K562 (cell line): ENCODE measurements around the gene FOXM1. TPM values are rescaled to one million over a fixed set of nuclear protein-coding genes. Genes with fewer than 3 reads are reported as not detected.

Experiments
- ATAC-seq: fragments of 200-7000 bp; cut with Tn5 transposase; 3 replicates; pipeline ENCODE4 v1.9.1; 2020; ENCODE audit warnings: moderate library complexity
- BruUV-seq: library from RNA; stranded (reverse); fragments of 400-500 nt; replicated peaks from 2 replicates; lab custom pipeline; 2021; lab: Mats Ljungman, UMichigan
- CTCF ChIA-PET: fragments of 300-600 bp; formaldehyde crosslinking; extraction: SDS; loops from one replicate; lab custom pipeline; 2021; ENCODE audit warnings: low intra/inter-chr PET ratio; lab: Yijun Ruan, JAX
- POLR2A ChIA-PET: fragments of 300-600, 350-650 bp; sonication (Branson Sonifier 250); formaldehyde crosslinking; extraction: SDS; loops from one replicate; lab custom pipeline; 2021; ENCODE audit warnings: antibody characterized with exemption, inconsistent platforms; lab: Yijun Ruan, JAX
- DNase-seq, 4 experiments: peaks; one replicate each; pipeline versions ENCODE4 v3.0.0 to v3.0.0-alpha.2; 2011 to 2018; ENCODE audit warnings: low spot score in 3 of 4, mixed read lengths in 3 of 4; ENCODE audit errors: extremely low read depth in 1 of 4
- FAIRE-seq: peaks from 2 replicates; lab custom pipeline; 2011; peaks lifted over from hg19 to GRCh38; lab: Jason Lieb, UNC
- H2AFZ ChIP-seq: 2 replicates; pipeline ENCODE4 v1.6.0; 2011; ENCODE audit warnings: low read depth, low read length, control low read depth, inconsistent platforms
- H3K27ac ChIP-seq: fragments of 200-600 bp; 3 replicates; pipeline ENCODE4 v1.8.0; 2011; ENCODE audit warnings: low read depth, mild to moderate bottlenecking, control low read depth, inconsistent platforms, low read length, moderate library complexity, mixed read lengths; ENCODE audit errors: extremely low read depth
- H3K27me3 ChIP-seq, 2 experiments: fragments of 300-600 bp in 1 of 2; 2 replicates in 1 of 2; 3 replicates in 1 of 2; pipeline versions ENCODE4 v1.6.0 to v1.8.0; 2011; ENCODE audit warnings: inconsistent platforms in 2 of 2, low read length in 2 of 2, mild to moderate bottlenecking in 1 of 2, mixed read lengths in 1 of 2, moderate library complexity in 1 of 2; ENCODE audit not compliant: control insufficient read depth in 2 of 2, insufficient read depth in 2 of 2
- H3K36me3 ChIP-seq: fragments of 300-600 bp; 3 replicates; pipeline ENCODE4 v1.8.0; 2011; ENCODE audit warnings: mild to moderate bottlenecking, low read length, inconsistent platforms; ENCODE audit not compliant: control insufficient read depth, insufficient read depth
- H3K4me1 ChIP-seq, 2 experiments: fragments of 200-600 bp in 1 of 2; replicated peaks in 1 of 2; 2 replicates in 1 of 2; 3 replicates in 1 of 2; pipeline versions ENCODE4 v1.5.1 to v1.8.0; 2011; ENCODE audit warnings: inconsistent platforms in 2 of 2, low read length in 2 of 2, mild to moderate bottlenecking in 1 of 2, mixed read lengths in 1 of 2, moderate library complexity in 1 of 2; ENCODE audit not compliant: control insufficient read depth in 2 of 2, insufficient read depth in 2 of 2
- H3K4me2 ChIP-seq: 2 replicates; pipeline ENCODE4 v1.6.1; 2011; ENCODE audit warnings: low read length, control low read depth, inconsistent platforms, mixed read lengths; ENCODE audit not compliant: insufficient read depth
- H3K4me3 ChIP-seq: fragments of 200-600 bp; sonication (generic), shearing (Covaris generic); 2 replicates; pipeline ENCODE4 v1.5.1; 2016; ENCODE audit warnings: control low read depth, inconsistent platforms
- H3K79me2 ChIP-seq: fragments of 200-600 bp; 3 replicates; pipeline ENCODE4 v1.8.0; 2011; ENCODE audit warnings: low read length, inconsistent platforms; ENCODE audit not compliant: control insufficient read depth, insufficient read depth
- H3K9ac ChIP-seq, 2 experiments: 2 replicates each; pipeline versions ENCODE4 v1.6.0 to v1.6.1; 2011; ENCODE audit warnings: low read depth in 2 of 2, low read length in 2 of 2, control low read depth in 1 of 2, inconsistent platforms in 1 of 2, mild to moderate bottlenecking in 1 of 2, mixed read lengths in 1 of 2; ENCODE audit not compliant: insufficient read depth in 1 of 2
- H3K9me1 ChIP-seq: one replicate; pipeline ENCODE4 v1.6.0; 2011; ENCODE audit warnings: inconsistent platforms, mild to moderate bottlenecking, low read length, moderate library complexity; ENCODE audit not compliant: control insufficient read depth, insufficient read depth
- H3K9me3 ChIP-seq: replicated peaks from 2 replicates; pipeline ENCODE4 v1.5.1; 2011; ENCODE audit warnings: low read depth, low read length, inconsistent platforms; ENCODE audit not compliant: control insufficient read depth, insufficient read depth
- H4K20me1 ChIP-seq: replicated peaks from 2 replicates; pipeline ENCODE4 v1.6.1; 2011; ENCODE audit warnings: low read length, inconsistent platforms, mixed read lengths; ENCODE audit not compliant: control insufficient read depth, insufficient read depth
- BRF1 ChIP-seq: IDR thresholded peaks from 3 replicates; pipeline ENCODE4 v1.6.1; 2011; ENCODE audit warnings: borderline replicate concordance, mild to moderate bottlenecking; ENCODE audit not compliant: insufficient read length; ENCODE audit errors: extremely low read depth
- CSDE1 ChIP-seq, 2 experiments: fragments of 450-650 bp; IDR thresholded peaks; 2 replicates each; pipeline ENCODE4 v1.6.1; 2016; ENCODE audit warnings: mild to moderate bottlenecking in 1 of 2
- KAT8 ChIP-seq: fragments of 450-650 bp; IDR thresholded peaks from 2 replicates; pipeline ENCODE4 v1.6.1; 2016; ENCODE audit warnings: low read depth, mild to moderate bottlenecking
- KLF10 ChIP-seq: fragments of 250-450 bp; sonication (Bioruptor Pico); IDR thresholded peaks from 2 replicates; pipeline ENCODE4 v1.6.1; 2021; ENCODE audit warnings: matching md5 sums
- NFATC3 ChIP-seq: fragments of 450-650 bp; IDR thresholded peaks from 2 replicates; pipeline ENCODE4 v1.6.1; 2017; ENCODE audit warnings: mild to moderate bottlenecking
- PYGO2 ChIP-seq: fragments of 450-650 bp; IDR thresholded peaks from 2 replicates; pipeline ENCODE4 v1.6.1; 2016; ENCODE audit warnings: mild to moderate bottlenecking, missing genetic modification characterization, moderate library complexity, missing compliant biosample characterization
- RB1 ChIP-seq: fragments of 450-650 bp; IDR thresholded peaks from 2 replicates; pipeline ENCODE4 v1.6.1; 2017; ENCODE audit warnings: low read depth, mild to moderate bottlenecking
- RBM17 ChIP-seq: fragments of 200-400 bp; formaldehyde crosslinking; IDR thresholded peaks from 2 replicates; pipeline ENCODE4 v1.6.1; 2017; ENCODE audit warnings: low read depth, mild to moderate bottlenecking, low read length, borderline replicate concordance
- RCOR1 ChIP-seq, 2 experiments: IDR thresholded peaks; 2 replicates each; pipeline ENCODE4 v1.6.1; 2012; ENCODE audit warnings: low read depth in 2 of 2, low read length in 2 of 2, borderline replicate concordance in 1 of 2, improper control_type of control experiment in 1 of 2
- RHOXF2B ChIP-seq: fragments of 250-450 bp; sonication (Bioruptor Pico); conservative IDR thresholded peaks from 2 replicates; pipeline ENCODE4 v1.5.1; 2021
- SMAD1 ChIP-seq: fragments of 150-350 bp; IDR thresholded peaks from 2 replicates; pipeline ENCODE4 v1.6.1; 2014; ENCODE audit warnings: low read length, low read depth; ENCODE audit not compliant: partially characterized antibody
- SRSF9 ChIP-seq: fragments of 200-400 bp; formaldehyde crosslinking; IDR thresholded peaks from 2 replicates; pipeline ENCODE4 v1.6.1; 2017; ENCODE audit warnings: low read depth, low read length, borderline replicate concordance
- ZFX ChIP-seq: sonication (generic); formaldehyde crosslinking; IDR thresholded peaks from 2 replicates; pipeline ENCODE4 v1.8.0; 2022; ENCODE audit warnings: mild to moderate bottlenecking, missing genetic modification reagents, moderate library complexity
- ZNF408 ChIP-seq: fragments of 250-450 bp; sonication (Bioruptor Pico); IDR thresholded peaks from 2 replicates; pipeline ENCODE4 v1.4.0; 2020; ENCODE audit warnings: low read depth, mild to moderate bottlenecking, moderate library complexity
- ZNF551 ChIP-seq: fragments of 250-450 bp; sonication (Bioruptor Pico); IDR thresholded peaks from 2 replicates; pipeline ENCODE4 v1.5.0; 2021; ENCODE audit warnings: mild to moderate bottlenecking, moderate library complexity
- WGBS: fragments of 100-300 bp; shearing (Covaris generic); methylation state at CpG from one replicate; pipeline ENCODE4 v1.1.6; 2016; ENCODE audit warnings: low coverage, mixed read lengths; ENCODE audit not compliant: insufficient coverage; ENCODE audit errors: missing lambda C conversion rate; 5-methylcytosine and 5-hydroxymethylcytosine counted together
- in situ Hi-C: fragments of 300-500 bp; cut with MboI; formaldehyde crosslinking; loops from 4 replicates; pipeline ENCODE4 v1.15.0; 2018; ENCODE audit warnings: inconsistent platforms, mixed read lengths
- intact Hi-C: fragments of 100-400 bp; cut with micrococcal nuclease; formaldehyde crosslinking; loops from 2 replicates; pipeline ENCODE4 v1.14.2; 2022
- polyA plus RNA-seq, 8 experiments: library from polyadenylated mRNA; depleted of rRNA in 4 of 8; stranded (reverse) in 5 of 8; unstranded in 3 of 8; fragments of >200 nt; fragmentation: Nextera tagmentation in 2 of 8; fragmentation: Illumina TruSeq in 1 of 8; extraction: Ambion mirVana in 2 of 8; extraction: Trizol in 1 of 8; gene quantifications; 2 replicates each; pipeline versions ENCODE4 v1.2.1 to v1.2.3, GENCODE V29; 2011 to 2014; ENCODE audit warnings: inconsistent platforms in 1 of 8, missing spikeins in 1 of 8
- total RNA-seq, 7 experiments: library from RNA; depleted of rRNA in 6 of 7; stranded (reverse); fragments of >200 nt in 6 of 7; fragmentation: Illumina TruSeq in 2 of 7; extraction: Trizol in 2 of 7; gene quantifications; 2 replicates each; pipeline versions ENCODE4 v1.2.1 to v1.2.3, GENCODE V29; 2011 to 2021; ENCODE audit warnings: low replicate concordance in 1 of 7
- TF ChIP-seq, protein P1 (sequence below): fragments of 450-650 bp; IDR thresholded peaks from 2 replicates; pipeline ENCODE4 v1.6.1; 2017; ENCODE audit warnings: antibody characterized with exemption
- TF ChIP-seq, protein P2 (sequence below): fragments of 250-450 bp; sonication (Bioruptor Pico); IDR thresholded peaks from 2 replicates; pipeline ENCODE4 v1.6.1; 2021; ENCODE audit warnings: mild to moderate bottlenecking

The FOXM1 gene
- total and polyA plus RNA-seq, 9 of the 15 experiments (the other 6 are each of a cell fraction or from before 2014, with no cell fraction given): 8.9 to 46.9 (median 17.2) TPM

GRCh38 chr12:2892246-2892645, 15.3 kb upstream of the FOXM1 start:
- Histone ChIP-seq H3K9ac (no peak overlapping the region), H3K4me3 (no peak overlapping the region), H3K9me1 (no peaks in the 10 kb centered on the region), H4K20me1 (no peaks in the 10 kb centered on the region), H3K4me1 (peaks cover 5 to 15% of the 10 kb centered on the region in 2 experiments; a peak in 3 of 5 replicates), H3K27me3 (no peaks in the 10 kb centered on the region), H3K27ac (no peak overlapping the region), H3K4me2 (no peak overlapping the region), H3K36me3 (peaks cover 18% of the 10 kb centered on the region; the same call in 2 of the 3 replicates), H2AFZ (no peak overlapping the region), H3K79me2 (peaks cover 8% of the 10 kb centered on the region), H3K9me3 (no peaks in the 10 kb centered on the region)
- ChIA-PET POLR2A (interaction anchor here (0.8 kb wide), 1 partner anchor 68 kb away, joined by 3 read pairs; no protein-coding TSS in a partner anchor), CTCF (interaction anchor here (0.8 kb wide), 1 partner anchor 149 kb away, joined by 5 read pairs; no protein-coding TSS in a partner anchor)
- whole genome bisulfite sequencing: 45% methylated on average over 2 of the region's 12 CpGs
- FAIRE-seq (no peak), ATAC-seq (no peak), DNase-seq (no peak)
- BruUV-seq: no TSS peak
- in situ Hi-C loops (no loop called here), intact Hi-C loops (no loop called here)
- TF ChIP-seq RCOR1 (IDR thresholded peaks at IDR 0.05; ENCODE audit: borderline replicate concordance in 1 of 2, low read depth in 2 of 2, low read length in 2 of 2) (no peak), NFATC3 (no peak), RB1 (no peak), SRSF9 (no peak), CSDE1 (IDR thresholded peaks at IDR 0.05) (no peak), KAT8 (no peak), ZFX (CRISPR knock-in tag) (no peak), SMAD1 (no peak), BRF1 (no peak), KLF10 (CRISPR knock-in tag) (no peak), RHOXF2B (CRISPR knock-in tag) (no peak), ZNF408 (CRISPR knock-in tag) (no peak), RBM17 (no peak), ZNF551 (no peak), PYGO2 (tag) (no peak)
- TF ChIP-seq, protein P1, sequence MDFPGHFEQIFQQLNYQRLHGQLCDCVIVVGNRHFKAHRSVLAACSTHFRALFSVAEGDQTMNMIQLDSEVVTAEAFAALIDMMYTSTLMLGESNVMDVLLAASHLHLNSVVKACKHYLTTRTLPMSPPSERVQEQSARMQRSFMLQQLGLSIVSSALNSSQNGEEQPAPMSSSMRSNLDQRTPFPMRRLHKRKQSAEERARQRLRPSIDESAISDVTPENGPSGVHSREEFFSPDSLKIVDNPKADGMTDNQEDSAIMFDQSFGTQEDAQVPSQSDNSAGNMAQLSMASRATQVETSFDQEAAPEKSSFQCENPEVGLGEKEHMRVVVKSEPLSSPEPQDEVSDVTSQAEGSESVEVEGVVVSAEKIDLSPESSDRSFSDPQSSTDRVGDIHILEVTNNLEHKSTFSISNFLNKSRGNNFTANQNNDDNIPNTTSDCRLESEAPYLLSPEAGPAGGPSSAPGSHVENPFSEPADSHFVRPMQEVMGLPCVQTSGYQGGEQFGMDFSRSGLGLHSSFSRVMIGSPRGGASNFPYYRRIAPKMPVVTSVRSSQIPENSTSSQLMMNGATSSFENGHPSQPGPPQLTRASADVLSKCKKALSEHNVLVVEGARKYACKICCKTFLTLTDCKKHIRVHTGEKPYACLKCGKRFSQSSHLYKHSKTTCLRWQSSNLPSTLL: no peak
- TF ChIP-seq, protein P2, sequence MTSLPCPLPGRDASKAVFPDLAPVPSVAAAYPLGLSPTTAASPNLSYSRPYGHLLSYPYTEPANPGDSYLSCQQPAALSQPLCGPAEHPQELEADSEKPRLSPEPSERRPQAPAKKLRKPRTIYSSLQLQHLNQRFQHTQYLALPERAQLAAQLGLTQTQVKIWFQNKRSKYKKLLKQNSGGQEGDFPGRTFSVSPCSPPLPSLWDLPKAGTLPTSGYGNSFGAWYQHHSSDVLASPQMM (CRISPR knock-in tag): no peak
